Fibroblast of skin of right biceps (primary cell): ENCODE measurements around the gene PTPRF.
A peak's percentile ranks its signal among the peaks of the same experiment; 100 is the strongest.
"Not testable (repeated sequence)": the region's sequence is repeated elsewhere in the genome, so short reads cannot be mapped to it uniquely, and the experiment has no call there.

ENCODE experiments used
- DNase-seq: peaks from one replicate; pipeline ENCODE4 v3.0.0-alpha.2; 2013

Gene PTPRF

GRCh38 chr1:43538143-43538487 lies 7.4 kb downstream of the PTPRF start:
- DNase-seq, result no peak

- DNase-seq, result no peak
Observed at GRCh38 chr1:43538969-43539368, 8.3 kb downstream of the PTPRF start.

DNA sequence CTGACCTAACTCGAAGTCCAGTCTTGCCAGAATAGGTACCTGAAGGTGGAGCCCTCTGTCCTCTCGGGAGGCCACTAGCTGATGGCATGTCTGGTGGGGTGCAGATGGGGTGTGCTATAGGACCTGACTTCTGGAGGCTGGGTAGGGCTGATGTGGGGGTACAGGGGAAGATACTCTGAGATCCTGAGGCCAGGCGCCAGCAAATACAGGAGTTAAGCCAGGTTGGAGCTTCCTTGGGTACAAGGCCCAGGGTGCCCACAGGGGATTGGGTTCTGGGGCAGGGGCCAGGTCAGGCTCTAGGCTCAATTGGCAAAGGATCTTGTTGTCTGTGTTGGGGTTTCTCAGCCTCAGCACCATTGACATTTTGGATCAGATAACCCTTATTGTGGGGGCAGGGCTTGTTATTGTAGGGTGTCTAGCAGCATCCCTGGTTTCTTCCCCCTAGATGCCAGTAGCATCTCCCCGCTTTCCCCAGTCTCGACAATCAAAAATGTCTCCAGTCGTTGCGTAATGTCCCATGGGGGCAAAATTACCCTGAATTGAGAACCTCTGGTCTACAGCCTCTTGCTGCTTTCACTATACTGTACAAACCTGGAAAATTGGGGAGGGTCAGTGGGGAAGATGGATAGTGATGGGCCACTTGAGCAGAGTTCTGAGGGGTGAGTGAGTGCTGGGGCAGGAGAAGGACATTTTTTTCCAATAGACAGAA lies 9.2 kb downstream of the PTPRF start:
- DNase-seq, result no peak

DNA sequence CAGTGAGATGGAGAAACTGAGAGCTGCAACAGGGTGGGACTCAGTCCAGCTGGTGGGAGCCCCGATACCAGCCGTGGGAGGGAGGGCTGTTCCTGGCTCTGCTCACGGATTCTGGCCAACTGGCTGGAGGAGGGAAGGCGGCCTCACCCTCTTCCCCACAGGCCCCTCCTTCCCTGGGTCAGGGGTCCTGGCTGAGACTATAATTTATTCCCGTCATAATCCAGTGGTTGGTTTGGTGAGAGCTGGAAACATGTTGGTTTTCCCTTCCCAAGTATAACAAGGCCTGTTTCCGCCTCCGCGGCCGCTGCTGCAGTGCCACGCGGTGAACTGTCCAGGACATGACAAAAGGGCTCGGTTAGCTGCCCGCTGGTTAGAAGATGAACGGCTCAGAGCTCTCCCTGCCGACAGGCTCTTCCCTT lies 10.0 kb downstream of the PTPRF start:
- DNase-seq, result no peak

GRCh38 chr1:43541141-43541540 lies 10.5 kb downstream of the PTPRF start:
- no peak for DNase-seq

DNA sequence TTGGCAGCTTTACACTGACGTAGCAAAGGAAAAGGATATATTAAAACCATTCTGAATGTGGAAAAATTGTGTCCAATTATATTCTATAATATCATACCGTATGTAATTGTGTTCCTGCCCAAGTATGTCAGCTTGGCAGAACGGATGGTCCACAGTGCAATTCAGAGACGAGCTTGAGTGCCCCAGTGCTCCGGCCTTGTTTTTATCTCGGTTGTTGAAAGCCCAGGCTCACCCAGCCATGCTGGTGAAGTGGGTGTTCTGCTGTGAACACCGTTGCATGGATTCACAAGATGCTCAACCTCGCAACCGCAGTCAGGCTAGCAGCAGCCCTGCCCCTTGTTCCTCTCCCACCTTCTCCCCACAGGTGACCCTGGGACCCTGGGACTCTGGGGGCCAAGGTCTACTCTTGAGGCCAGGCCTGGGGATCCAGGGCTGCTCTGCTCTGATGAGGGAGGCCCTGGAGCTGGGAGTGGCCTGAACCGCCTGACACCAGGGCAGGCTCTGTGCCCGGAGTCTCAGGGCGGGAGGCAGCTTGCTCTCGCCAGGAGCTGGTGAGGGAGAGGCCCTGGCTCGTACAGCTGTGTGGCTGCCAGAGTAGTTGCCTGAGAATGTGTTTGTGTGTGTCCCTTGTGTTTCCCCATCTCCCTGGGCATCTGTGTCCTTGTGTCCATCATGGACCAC lies 11.2 kb downstream of the PTPRF start:
- DNase-seq, result no peak

DNA sequence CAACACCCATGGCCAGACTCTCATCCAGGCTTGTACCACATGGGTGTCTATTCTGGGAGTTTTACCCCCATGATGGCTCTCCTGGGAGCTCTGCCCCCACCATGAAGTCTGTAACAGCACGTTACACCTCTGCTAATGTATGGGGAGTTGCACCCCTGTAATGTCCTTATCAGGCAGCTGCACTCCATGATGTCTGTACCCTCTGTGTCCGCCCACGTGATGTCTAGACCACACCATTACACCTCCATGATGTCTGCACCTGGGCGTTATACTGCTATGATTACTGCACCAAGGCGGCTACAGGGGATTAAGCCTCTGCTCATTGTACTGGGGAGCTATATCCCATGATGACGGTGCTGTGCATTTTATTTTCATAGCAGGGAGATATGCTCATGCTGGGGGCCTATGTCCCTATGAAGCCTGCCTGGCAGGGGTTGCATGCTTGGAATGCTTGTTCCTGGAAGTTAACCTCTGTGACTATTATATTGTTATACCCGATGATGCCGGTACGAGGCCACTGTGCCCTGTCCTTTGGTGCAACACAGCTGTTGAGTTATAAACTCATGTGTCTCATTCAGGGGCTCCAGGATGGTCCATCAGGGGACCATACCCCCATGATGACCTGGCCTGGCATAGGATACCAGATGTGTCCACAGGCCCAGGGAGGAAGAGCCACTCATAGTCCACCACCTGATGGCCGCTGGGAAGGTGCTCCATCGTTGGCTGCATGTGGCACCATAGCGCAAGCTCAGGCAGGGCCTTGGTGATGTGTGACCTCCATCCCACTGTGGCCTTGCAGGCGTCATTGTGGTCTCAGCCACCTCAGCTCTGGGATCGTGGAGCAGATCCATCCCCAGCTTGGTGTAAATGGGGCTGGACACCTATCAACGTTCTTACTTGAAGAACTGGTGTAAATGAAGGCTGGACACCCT lies 12.1 kb downstream of the PTPRF start:
- no peak for DNase-seq

DNA sequence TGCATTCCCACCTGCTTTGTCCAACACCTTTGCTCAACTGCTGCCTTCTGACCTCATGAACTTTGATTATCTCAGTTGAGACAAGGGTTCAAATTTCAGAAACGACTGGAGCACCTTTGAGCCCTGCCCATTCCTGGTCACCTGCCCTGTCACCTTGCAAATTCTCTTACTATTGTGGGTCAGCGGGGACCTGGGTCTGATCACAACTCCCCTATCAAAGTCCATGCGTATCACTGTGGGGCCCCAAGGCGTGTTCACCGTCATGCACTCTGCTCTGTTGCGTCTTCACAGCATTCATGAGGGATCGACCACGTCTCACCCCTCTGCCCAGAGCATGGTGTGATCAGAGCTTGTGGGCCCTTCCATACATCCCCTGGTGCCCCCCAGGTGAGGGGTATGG lies 12.9 kb downstream of the PTPRF start:
- DNase-seq, result no peak

- DNase-seq, result no peak
Observed at GRCh38 chr1:43545339-43545694, 14.6 kb downstream of the PTPRF start.

DNA sequence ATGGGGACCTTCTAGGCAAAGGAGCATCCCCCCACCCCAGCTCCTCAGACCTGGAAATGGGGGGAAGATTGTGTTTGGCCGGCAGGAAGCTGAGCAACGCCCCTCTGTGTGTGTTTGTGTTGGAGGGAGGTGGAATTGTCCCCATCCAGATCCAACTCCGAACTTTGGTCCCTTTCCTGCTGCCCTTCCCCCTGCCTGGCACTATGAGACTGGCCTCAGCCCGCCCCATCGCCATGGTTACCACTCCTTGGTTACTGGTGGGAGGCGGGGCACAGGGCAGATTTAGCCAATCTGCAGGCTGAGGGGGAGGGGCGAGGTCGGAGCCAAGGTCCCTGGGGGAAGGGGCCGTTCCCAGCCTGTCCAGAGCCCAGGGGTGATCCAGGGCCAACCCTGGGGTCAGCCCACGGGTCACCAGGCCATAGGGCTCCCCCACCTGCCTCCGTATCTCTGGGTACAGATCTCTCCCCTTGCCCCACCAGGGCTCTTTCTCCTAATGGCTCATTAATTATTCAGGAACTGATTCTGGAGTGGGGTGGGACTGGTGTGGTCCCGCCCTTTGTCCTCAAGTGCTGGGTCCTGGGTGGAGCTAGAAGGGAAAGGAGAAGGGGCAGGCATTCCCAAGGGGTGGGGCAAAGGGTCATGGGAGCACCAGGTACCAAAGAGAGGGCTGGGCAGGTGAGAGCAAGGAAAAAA lies 15.2 kb downstream of the PTPRF start:
- peak; percentile 38 for DNase-seq

GRCh38 chr1:43546388-43547100 lies 15.9 kb downstream of the PTPRF start:
- DNase-seq, result no peak

DNA sequence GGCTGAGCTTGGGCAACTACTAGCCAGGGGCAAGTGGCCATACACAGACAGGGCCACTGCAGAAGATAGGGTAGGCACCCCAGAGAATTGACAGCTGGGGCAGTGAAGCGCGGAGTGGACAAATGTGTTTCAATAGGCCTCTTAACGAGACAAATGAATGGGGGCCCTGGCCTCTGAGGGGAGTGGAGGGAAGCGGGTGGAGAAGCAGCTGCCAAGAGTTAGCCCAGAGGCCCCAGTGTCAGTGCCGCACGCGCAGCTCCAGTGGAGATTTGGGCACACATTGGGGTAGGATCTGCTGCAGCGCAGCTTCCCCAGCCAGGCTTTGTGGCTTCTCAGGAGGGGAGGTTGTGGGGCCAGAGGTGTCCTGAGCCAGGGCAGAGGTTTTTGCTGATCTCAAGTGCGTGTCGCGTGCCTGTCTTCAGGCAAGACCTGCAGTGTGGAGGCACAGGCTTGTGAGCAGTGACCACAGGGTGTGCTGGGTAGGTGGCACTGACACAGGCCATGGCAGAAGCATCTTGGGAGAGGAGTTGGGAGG lies 16.9 kb downstream of the PTPRF start:
- DNase-seq, result no peak

- peak; percentile 30 for DNase-seq
Observed at GRCh38 chr1:43548285-43549271, 17.9 kb downstream of the PTPRF start.

DNA sequence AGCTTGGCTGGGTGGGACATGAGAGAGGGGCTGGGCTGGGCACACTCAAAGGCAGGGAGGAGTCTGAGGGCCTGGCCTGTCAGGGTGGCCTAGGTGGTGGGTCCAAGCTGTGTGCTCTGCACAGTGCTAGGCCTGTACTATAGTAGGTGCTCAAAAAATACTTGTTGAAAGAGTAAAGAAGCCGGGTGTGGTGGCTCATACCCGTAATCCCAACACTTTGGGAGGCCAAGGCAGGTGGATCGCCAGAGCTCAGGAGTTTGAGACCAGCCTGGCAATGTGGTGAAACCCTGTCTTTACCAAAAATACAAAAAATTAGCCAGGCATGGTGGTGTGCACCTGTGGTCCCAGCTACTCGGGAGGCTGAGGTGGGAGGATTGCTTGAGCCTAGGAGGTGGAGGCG lies 18.7 kb downstream of the PTPRF start:
- not testable (repeated sequence) for DNase-seq

- DNase-seq, result no peak
Observed at GRCh38 chr1:43549921-43550597, 19.4 kb downstream of the PTPRF start.

DNA sequence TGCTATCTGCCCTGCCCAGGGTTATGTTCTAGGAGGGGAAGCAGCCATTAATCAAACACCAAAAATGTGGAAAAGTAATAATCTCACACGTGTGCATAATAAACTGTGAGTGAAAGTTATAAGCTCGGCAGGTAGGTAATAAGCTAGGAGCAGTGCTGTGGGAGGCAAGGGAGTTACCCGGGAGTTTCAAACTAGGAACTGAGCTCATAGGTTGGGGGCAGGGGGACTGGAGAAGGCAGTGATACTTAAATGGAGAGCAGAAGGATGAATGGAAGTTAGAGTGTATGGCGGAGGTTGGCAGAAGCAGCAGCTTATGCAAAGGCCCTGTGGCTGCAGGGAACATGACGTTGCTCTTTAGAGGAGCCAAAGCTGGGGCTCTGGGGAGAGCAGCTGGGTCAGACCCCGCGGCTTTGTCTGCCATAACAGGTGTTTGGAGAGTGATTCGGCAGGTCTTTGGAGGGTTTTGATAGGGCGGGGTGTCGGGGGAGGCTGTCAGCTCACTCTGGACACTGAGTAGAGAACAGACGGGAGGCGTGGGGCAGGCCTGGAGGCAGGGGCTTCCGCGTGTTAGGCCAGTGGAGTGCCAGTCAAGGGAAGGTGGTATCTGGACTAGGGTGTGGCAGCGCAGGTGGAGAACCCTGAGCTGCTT lies 20.0 kb downstream of the PTPRF start:
- DNase-seq, result no peak

DNA sequence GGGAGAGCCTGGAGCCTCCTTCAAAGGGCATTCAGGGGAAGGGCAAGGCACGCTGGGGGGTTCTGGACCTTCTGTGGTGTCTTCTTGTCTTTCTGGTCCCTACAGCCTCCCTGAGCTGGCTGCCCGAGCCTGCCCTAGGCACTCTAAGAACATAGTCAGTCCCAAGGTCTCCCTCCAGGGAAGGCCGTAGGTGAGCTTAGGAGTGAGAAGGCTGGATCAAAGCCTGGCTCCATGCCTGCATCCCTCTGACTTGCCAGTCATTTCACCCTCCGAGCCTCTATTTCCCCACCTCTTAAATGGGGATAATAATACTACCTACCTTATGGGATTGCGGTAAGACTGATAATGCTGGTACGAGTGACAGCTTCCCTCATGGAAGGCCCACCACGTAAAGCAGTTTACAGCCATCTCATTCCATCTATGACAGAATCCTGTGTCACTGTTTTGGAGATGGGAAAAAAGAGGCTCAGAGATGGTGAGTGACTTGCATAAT lies 20.8 kb downstream of the PTPRF start:
- no peak for DNase-seq

GRCh38 chr1:43552059-43552742 lies 21.5 kb downstream of the PTPRF start:
- DNase-seq, result no peak

DNA sequence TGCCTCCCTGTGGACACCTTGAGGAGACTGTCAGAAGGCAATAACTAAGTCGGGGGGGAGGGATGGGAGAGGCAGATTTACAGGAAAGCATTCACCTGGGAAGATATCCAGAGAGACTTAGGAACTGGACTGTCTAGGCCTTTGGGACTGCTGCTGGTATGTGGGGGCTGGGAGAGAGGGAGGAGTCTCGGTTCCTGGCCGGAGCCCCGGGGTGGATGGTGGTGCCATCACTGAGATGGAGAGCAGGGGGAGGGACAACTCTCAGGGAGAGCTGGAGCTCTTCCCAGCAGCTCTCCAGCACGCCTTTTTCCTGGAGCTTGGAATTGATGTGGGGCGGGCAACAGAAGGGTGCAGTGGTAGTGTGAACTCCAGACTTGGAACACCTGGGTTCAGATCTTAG lies 22.1 kb downstream of the PTPRF start:
- DNase-seq, result peak; percentile 55
